ENCODE data around the gene KRTAP5-4.

GRCh38 chr11:1597994-1598380, 24.0 kb downstream of the KRTAP5-4 start, which contains the start of gene KRTAP5-2:
- no peak for TF ChIP-seq CTCF (IDR thresholded peaks at IDR 0.05)
- TF ChIP-seq POLR2A (IDR thresholded peaks at IDR 0.05): no peak

All from esophagus squamous epithelium (tissue), 4 donors.